Activated T-cell treated with anti-CD3 and anti-CD28 coated beads for 48 hours (primary cell): Measurements from ENCODE around the gene DNAH8.
"Not testable (repeated sequence)": the region's sequence is repeated elsewhere in the genome, so short reads cannot be mapped to it uniquely, and the experiment has no call there.

Experiments
- DNase-seq: peaks from one replicate; pipeline ENCODE4 v3.0.0-alpha.2; 2020; ENCODE audit warnings: low read depth

The DNAH8 gene

GRCh38 chr6:38796437-38796836, 81.3 kb downstream of the DNAH8 start:
- not testable (repeated sequence) for DNase-seq

GRCh38 chr6:38796850-38797249, 81.7 kb downstream of the DNAH8 start:
- no peak for DNase-seq

GRCh38 chr6:38797391-38797790, 82.3 kb downstream of the DNAH8 start:
- DNase-seq: no peak

- no peak for DNase-seq
Measured at GRCh38 chr6:38799529-38800184, 84.5 kb downstream of the DNAH8 start.

- no peak for DNase-seq
Measured at GRCh38 chr6:38801305-38801704, 86.2 kb downstream of the DNAH8 start.

GRCh38 chr6:38802497-38802896, 87.4 kb downstream of the DNAH8 start:
- DNase-seq: no peak

- no peak for DNase-seq
Measured at GRCh38 chr6:38803129-38803528, 88.0 kb downstream of the DNAH8 start.

- no peak for DNase-seq
Measured at GRCh38 chr6:38804358-38804757, 89.2 kb downstream of the DNAH8 start.

- DNase-seq: no peak
Measured at GRCh38 chr6:38805127-38805655, 90.1 kb downstream of the DNAH8 start.

GRCh38 chr6:38805692-38806091, 90.6 kb downstream of the DNAH8 start:
- no peak for DNase-seq

GRCh38 chr6:38806271-38806670, 91.2 kb downstream of the DNAH8 start:
- DNase-seq: no peak

- DNase-seq: no peak
Measured at GRCh38 chr6:38806833-38807232, 91.7 kb downstream of the DNAH8 start.

- no peak for DNase-seq
Measured at GRCh38 chr6:38808039-38808438, 92.9 kb downstream of the DNAH8 start.

- DNase-seq: no peak
Measured at GRCh38 chr6:38813041-38813823, 98.1 kb downstream of the DNAH8 start.

GRCh38 chr6:38814761-38815160, 99.7 kb downstream of the DNAH8 start:
- DNase-seq: no peak

- DNase-seq: no peak
Measured at GRCh38 chr6:38815250-38815649, 100.1 kb downstream of the DNAH8 start.

- no peak for DNase-seq
Measured at GRCh38 chr6:38818691-38819090, 103.6 kb downstream of the DNAH8 start.

- no peak for DNase-seq
Measured at GRCh38 chr6:38822963-38823362, 107.9 kb downstream of the DNAH8 start.

GRCh38 chr6:38824243-38824894, 109.3 kb downstream of the DNAH8 start:
- no peak for DNase-seq

- DNase-seq: no peak
Measured at GRCh38 chr6:38827024-38827423, 111.9 kb downstream of the DNAH8 start.

GRCh38 chr6:38831865-38832264, 116.8 kb downstream of the DNAH8 start:
- no peak for DNase-seq

GRCh38 chr6:38833320-38833719, 118.2 kb downstream of the DNAH8 start:
- DNase-seq: no peak

GRCh38 chr6:38836585-38836984, 121.5 kb downstream of the DNAH8 start:
- DNase-seq: no peak
